Astrocyte (in vitro differentiated cells and primary cell): ENCODE measurements around the gene ADAT1. TPM values are rescaled to one million over a fixed set of nuclear protein-coding genes. Genes with fewer than 3 reads are reported as not detected.

Source experiments
- DNase-seq: peaks from one replicate; pipeline ENCODE4 v3.0.0-alpha.2; 2010; ENCODE audit warnings: low read depth
- FAIRE-seq: peaks from 2 replicates; lab custom pipeline; 2011; peaks lifted over from hg19 to GRCh38; lab: Jason Lieb, UNC
- H2AFZ ChIP-seq: 2 replicates; pipeline ENCODE4 v1.6.0; 2012; ENCODE audit warnings: low read depth, low read length, inconsistent platforms
- H3K27ac ChIP-seq: 2 replicates; pipeline ENCODE4 v1.5.1; 2011; ENCODE audit warnings: low read depth, low read length, inconsistent platforms
- H3K27me3 ChIP-seq: 2 replicates; pipeline ENCODE4 v1.6.0; 2011; ENCODE audit warnings: low read length, inconsistent platforms; ENCODE audit not compliant: insufficient read depth
- H3K36me3 ChIP-seq: 2 replicates; pipeline ENCODE4 v1.5.1; 2011; ENCODE audit warnings: low read length, inconsistent platforms; ENCODE audit not compliant: insufficient read depth
- H3K4me1 ChIP-seq: 2 replicates; pipeline ENCODE4 v1.5.1; 2011; ENCODE audit warnings: low read length, inconsistent platforms; ENCODE audit not compliant: insufficient read depth
- H3K4me2 ChIP-seq: 2 replicates; pipeline ENCODE4 v1.6.0; 2012; ENCODE audit warnings: low read length, inconsistent platforms
- H3K4me3 ChIP-seq: 2 replicates; pipeline ENCODE4 v1.5.1; 2011; ENCODE audit warnings: low read depth, mild to moderate bottlenecking, low read length, inconsistent platforms; ENCODE audit not compliant: insufficient read depth
- H3K79me2 ChIP-seq: 2 replicates; pipeline ENCODE4 v1.6.0; 2012; ENCODE audit warnings: mild to moderate bottlenecking, low read length, inconsistent platforms; ENCODE audit not compliant: insufficient read depth
- H3K9ac ChIP-seq: 2 replicates; pipeline ENCODE4 v1.6.0; 2012; ENCODE audit warnings: mild to moderate bottlenecking, low read length, inconsistent platforms
- H3K9me3 ChIP-seq: 2 replicates; pipeline ENCODE4 v1.5.1; 2012; ENCODE audit warnings: low read depth, mild to moderate bottlenecking, low read length, inconsistent platforms; ENCODE audit not compliant: insufficient read depth
- H4K20me1 ChIP-seq: 2 replicates; pipeline ENCODE4 v1.6.0; 2012; ENCODE audit warnings: low read length, inconsistent platforms; ENCODE audit not compliant: insufficient read depth
- H3K27ac Mint-ChIP-seq: one replicate; pipeline ENCODE4 v1.8.0; 2021; ENCODE audit warnings: mild to moderate bottlenecking, mixed read lengths; ENCODE audit not compliant: unreplicated experiment
- H3K27me3 Mint-ChIP-seq: one replicate; pipeline ENCODE4 v1.8.0; 2021; ENCODE audit warnings: low read depth, mixed read lengths; ENCODE audit not compliant: unreplicated experiment
- H3K36me3 Mint-ChIP-seq: one replicate; pipeline ENCODE4 v1.8.0; 2021; ENCODE audit warnings: low read depth, mixed read lengths; ENCODE audit not compliant: unreplicated experiment
- H3K4me1 Mint-ChIP-seq: one replicate; pipeline ENCODE4 v1.8.0; 2021; ENCODE audit warnings: low read depth, mixed read lengths; ENCODE audit not compliant: unreplicated experiment
- H3K4me3 Mint-ChIP-seq: one replicate; pipeline ENCODE4 v1.8.0; 2021; ENCODE audit warnings: mild to moderate bottlenecking, moderate library complexity, mixed read lengths; ENCODE audit not compliant: unreplicated experiment
- H3K9me3 Mint-ChIP-seq: one replicate; pipeline ENCODE4 v1.8.0; 2021; ENCODE audit warnings: mild to moderate bottlenecking, mixed read lengths; ENCODE audit not compliant: unreplicated experiment
- CTCF ChIP-seq: IDR thresholded peaks from 2 replicates; pipeline ENCODE4 v1.5.1; 2011; ENCODE audit warnings: low read depth, mild to moderate bottlenecking, inconsistent platforms, low read length, moderate library complexity; ENCODE audit not compliant: insufficient read depth
- EZH2 ChIP-seq: IDR thresholded peaks from 2 replicates; pipeline ENCODE4 v1.6.1; 2012; ENCODE audit warnings: mild to moderate bottlenecking, low read length, inconsistent platforms; ENCODE audit not compliant: insufficient read depth
- total RNA-seq: library from RNA; stranded (reverse); gene quantifications from 2 replicates; pipeline ENCODE4 v1.2.1, GENCODE V29; 2021

ADAT1 gene
- total RNA-seq, 1 donor from 2014 or later = 37.9 TPM

GRCh38 chr16:75653922-75654321 lies 30.8 kb upstream of the ADAT1 start:
- no peaks in the 10 kb centered on the region for H3K27me3 ChIP-seq
- H3K4me1 ChIP-seq = peaks cover 8% of the 10 kb centered on the region
- H4K20me1 ChIP-seq = peaks cover 74% of the 10 kb centered on the region
- H3K27ac ChIP-seq = no peak overlapping the region
- no peak for FAIRE-seq
- no peak overlapping the region for H3K9ac ChIP-seq
- H2AFZ ChIP-seq = no peak overlapping the region
- no peak overlapping the region for H3K4me3 ChIP-seq
- no peaks in the 10 kb centered on the region for H3K27me3 Mint-ChIP-seq
- H3K9me3 ChIP-seq = no peaks in the 10 kb centered on the region
- peaks cover 21% of the 10 kb centered on the region for H3K4me1 Mint-ChIP-seq
- H3K36me3 Mint-ChIP-seq = peaks cover 6% of the 10 kb centered on the region
- TF ChIP-seq EZH2 (no peak), CTCF (no peak)
- no peak overlapping the region for H3K4me3 Mint-ChIP-seq
- no peak overlapping the region for H3K27ac Mint-ChIP-seq
- no peak overlapping the region for H3K4me2 ChIP-seq
- H3K36me3 ChIP-seq = peaks cover 38% of the 10 kb centered on the region
- peak; percentile 35 for DNase-seq
- no peaks in the 10 kb centered on the region for H3K9me3 Mint-ChIP-seq
- H3K79me2 ChIP-seq = peaks cover 74% of the 10 kb centered on the region

- H3K4me3 ChIP-seq = peak overlapping the region; percentile 99
- peak overlapping the region; percentile 95 for H3K9ac ChIP-seq
- H3K9me3 ChIP-seq = no peaks in the 10 kb centered on the region
- H3K79me2 ChIP-seq = peaks cover 98% of the 10 kb centered on the region
- peaks cover 67% of the 10 kb centered on the region for H4K20me1 ChIP-seq
- peak; percentile 46 for DNase-seq
- H3K4me2 ChIP-seq = peak overlapping the region; percentile 90
- H3K4me1 ChIP-seq = peaks cover 16% of the 10 kb centered on the region
- H2AFZ ChIP-seq = peak overlapping the region; percentile 96
- TF ChIP-seq EZH2 (no peak), CTCF (no peak)
- H3K4me3 Mint-ChIP-seq = peak overlapping the region; percentile 91
- H3K27ac Mint-ChIP-seq = peak overlapping the region; percentile 93
- no peak for FAIRE-seq
- H3K36me3 Mint-ChIP-seq = no peaks in the 10 kb centered on the region
- no peaks in the 10 kb centered on the region for H3K9me3 Mint-ChIP-seq
- no peaks in the 10 kb centered on the region for H3K27me3 ChIP-seq
- peaks cover 12% of the 10 kb centered on the region for H3K36me3 ChIP-seq
- H3K27me3 Mint-ChIP-seq = no peaks in the 10 kb centered on the region
- H3K27ac ChIP-seq = peak overlapping the region; percentile 94
- peaks cover 24% of the 10 kb centered on the region for H3K4me1 Mint-ChIP-seq
Observed at GRCh38 chr16:75648265-75649076, 25.4 kb upstream of the ADAT1 start.
